DMS114 treated with DMSO at 0.1 percent for 48 hours (cell line): ENCODE data around the gene ZNF714.

Experiments
- DNase-seq: peaks from one replicate; lab custom pipeline; 2025; ENCODE audit not compliant: unreplicated experiment; lab: John Stamatoyannopoulos, UW

ZNF714 gene

DNA sequence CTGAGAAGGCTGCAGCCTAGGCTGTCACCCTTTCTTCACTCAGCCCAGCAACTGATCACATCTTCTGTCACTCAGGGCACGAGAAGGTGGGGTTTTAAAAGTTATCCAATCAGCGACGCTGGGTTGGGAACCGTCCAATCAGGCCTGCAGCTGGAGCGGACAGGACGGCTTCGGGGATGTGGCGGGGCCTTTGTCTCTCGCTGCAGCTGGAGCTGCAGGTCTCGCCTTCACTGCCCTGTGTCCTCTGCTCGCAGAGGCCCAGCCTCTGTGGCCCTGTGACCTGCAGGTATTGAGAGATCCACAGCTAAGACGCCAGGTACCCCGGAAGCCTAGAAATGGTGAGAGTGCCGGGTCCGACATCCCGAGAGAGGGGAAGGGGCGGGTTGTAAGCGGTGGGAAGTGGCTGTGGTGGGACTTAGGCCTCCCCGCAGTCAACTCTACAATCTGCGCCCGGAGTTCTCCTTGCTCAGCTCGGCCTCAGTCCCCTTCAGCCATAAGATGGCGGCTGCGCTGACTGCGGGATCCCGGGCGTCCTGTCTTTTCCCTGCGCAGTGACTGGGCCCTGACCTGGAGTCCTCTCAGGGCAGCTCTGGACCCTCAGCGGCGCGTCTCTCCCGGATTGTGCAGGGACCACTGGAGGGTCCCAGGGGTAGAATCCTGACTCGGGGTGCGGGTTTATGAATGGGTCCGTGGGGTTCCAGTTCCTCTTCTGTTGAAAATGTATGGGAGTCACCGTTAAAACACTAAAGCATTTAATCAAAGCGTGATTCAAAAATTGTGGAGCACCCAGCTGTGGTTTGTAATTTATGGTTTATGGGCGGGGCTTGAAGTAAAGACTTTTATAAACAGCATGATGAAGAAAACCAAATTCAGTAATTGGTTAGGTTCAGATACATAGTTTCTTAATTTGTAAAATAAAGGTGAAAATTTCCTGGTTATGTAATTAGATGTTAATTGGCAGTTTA, at the start of gene ZNF714:
TSS of gene ZNF714 (plus strand) at position 193 of the 965 bp plus-strand sequence. CDS start 16,066 bp downstream, outside the sequence.
- DNase-seq: peak; percentile 76

GRCh38 chr19:21045028-21045427, 37.0 kb upstream of the ZNF714 start:
- no peak for DNase-seq

- DNase-seq: no peak
Measured at GRCh38 chr19:21046489-21046888, 35.5 kb upstream of the ZNF714 start.

- no peak for DNase-seq
Measured at GRCh38 chr19:21047716-21048115, 34.3 kb upstream of the ZNF714 start.

GRCh38 chr19:21052902-21053301, 29.1 kb upstream of the ZNF714 start:
- no peak for DNase-seq

GRCh38 chr19:21065336-21065735, 16.7 kb upstream of the ZNF714 start:
- DNase-seq: no peak

DNA sequence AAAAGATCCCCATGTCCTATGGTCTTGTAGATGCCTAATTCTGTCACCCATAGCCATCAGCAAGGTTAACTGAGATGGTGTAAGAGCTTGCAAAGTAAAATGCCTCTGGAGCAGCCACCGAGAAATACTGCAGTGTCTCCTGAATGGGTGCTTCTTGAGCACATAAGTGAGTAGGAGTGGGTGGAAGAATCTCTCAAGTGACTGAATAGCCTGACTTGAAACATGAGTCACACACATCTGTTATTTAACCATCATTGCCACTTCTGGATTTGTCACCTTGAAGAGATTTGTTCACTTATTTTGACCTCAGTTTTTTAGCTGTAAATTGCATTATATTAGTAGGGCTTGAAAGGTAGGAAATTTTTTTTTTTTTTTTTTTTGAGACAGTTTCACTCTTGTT, 2.3 kb downstream of the ZNF714 start:
- DNase-seq: no peak

DNA sequence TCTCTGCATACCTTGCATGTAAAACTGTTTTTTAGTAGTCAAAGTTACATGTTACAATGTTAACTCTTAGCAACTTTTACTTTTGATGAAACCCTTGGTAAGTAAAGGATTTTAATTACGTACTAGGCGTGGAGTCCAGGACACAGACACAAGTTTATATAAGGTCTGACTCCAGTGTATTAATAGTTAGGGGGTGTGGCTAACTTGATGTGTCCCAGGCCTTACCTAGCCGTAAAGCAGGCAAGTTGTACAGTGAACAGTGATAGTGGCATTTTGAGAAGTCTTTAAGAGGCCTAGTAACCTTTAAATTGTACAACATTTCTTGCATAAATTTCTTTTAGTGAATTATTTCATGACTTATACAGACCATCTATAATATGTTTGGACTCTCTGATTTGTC, 5.9 kb downstream of the ZNF714 start:
- DNase-seq: no peak

- DNase-seq: no peak
Measured at GRCh38 chr19:21092109-21092508, 10.1 kb downstream of the ZNF714 start.

GRCh38 chr19:21094347-21095025, 12.5 kb downstream of the ZNF714 start:
- no peak for DNase-seq

- DNase-seq: no peak
Measured at GRCh38 chr19:21098291-21098690, 16.3 kb downstream of the ZNF714 start.

DNA sequence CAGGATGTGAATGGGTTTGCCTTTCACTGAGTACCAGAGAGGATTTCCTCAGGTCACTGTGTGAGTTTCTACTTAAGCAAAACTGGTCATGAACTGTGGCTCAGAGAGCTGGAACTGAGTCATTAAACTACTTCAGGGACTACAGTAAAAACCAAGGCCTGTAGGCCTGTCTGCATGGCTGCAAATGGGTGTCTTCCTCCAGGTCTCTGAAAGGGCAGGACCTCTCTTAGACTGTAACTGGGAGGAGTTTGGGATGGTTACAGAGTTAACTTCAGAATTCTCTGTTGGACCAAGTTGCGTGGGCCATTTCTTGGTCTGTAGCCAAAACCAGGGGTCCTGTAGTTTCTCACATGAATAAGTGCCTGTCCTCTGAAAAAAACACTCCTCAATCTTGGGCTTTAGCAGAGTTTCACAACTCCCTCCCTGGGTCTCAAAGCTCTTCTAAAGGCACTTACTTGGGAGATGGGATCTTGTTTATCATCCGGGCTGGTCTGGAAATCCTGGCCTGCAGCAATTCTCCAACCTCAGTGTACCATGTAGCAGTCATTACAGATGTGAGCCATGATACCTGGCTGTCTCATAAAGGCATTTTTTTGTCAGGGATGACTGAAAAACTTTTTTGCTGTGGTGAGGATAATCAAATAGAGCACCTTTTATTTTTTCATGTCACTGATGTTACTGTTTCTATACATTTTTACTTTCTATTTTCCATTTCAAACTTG, 19.7 kb downstream of the ZNF714 start:
- DNase-seq: no peak

DNA sequence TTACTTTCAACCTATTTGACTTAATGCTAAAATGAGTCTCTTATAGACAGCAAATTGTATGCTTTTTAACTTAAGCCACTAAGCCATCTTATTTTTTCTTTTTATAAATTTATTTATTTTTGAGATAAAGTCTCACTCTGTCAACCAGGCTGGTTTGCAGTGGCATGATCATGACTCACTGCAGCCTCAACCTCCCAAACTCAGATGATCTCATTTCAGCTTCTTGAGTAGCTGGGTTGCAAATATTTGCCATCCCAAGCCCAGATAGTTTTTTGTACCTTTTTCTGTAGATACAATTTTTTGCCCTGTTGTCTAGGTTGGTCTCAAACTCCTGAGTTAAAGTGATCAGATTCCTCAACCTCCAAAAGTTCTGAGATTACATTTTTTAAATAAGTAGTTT, 27.1 kb downstream of the ZNF714 start:
- no peak for DNase-seq

- DNase-seq: no peak
Measured at GRCh38 chr19:21110183-21110582, 28.2 kb downstream of the ZNF714 start.

GRCh38 chr19:21115430-21115829, 33.4 kb downstream of the ZNF714 start:
- no peak for DNase-seq

DNA sequence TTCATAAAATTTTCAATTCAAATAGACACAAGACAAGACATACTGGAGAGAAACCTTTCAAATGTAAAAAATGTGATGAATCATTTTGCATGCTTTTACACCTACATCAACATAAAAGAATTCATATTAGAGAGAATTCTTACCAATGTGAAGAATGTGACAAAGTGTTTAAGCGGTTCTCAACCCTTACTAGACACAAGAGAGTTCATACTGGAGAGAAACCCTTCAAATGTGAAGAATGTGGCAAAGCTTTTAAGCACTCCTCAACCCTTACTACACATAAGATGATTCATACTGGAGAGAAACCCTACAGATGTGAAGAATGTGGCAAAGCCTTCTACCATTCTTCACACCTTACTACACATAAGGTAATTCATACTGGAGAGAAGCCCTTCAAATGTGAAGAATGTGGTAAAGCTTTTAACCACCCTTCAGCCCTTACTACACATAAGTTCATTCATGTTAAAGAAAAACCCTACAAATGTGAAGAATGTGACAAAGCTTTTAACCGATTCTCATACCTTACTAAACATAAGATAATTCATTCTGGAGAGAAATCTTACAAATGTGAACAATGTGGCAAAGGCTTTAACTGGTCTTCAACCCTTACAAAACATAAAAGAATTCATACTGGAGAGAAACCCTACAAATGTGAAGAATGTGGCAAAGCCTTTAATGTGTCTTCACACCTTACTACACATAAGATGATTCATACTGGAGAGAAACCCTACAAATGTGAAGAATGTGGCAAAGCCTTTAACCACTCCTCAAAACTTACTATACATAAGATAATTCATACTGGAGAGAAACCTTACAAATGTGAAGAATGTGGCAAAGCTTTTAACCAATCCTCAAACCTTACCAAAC, 35.3 kb downstream of the ZNF714 start:
- DNase-seq: no peak

- no peak for DNase-seq
Measured at GRCh38 chr19:21126078-21126477, 44.1 kb downstream of the ZNF714 start.

- no peak for DNase-seq
Measured at GRCh38 chr19:21127001-21127400, 45.0 kb downstream of the ZNF714 start.

DNA sequence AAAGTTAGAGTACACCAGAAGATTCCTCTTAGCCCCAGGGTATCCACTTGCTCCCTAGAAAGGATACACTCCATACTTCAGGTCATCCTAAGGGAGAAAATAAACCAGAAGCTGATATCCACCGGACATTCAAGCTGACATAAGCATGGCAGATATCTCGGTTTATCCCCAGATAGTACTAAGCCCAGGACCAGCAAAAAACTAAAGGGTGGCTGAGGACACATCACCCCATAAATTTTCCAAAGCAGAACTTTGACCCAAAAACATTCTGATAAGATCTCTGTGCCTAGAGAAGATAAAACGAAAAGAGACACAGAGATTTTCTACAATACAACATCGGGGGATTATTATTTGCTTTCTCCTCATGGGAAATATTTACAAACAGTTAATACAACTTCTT, 45.9 kb downstream of the ZNF714 start:
- no peak for DNase-seq

DNA sequence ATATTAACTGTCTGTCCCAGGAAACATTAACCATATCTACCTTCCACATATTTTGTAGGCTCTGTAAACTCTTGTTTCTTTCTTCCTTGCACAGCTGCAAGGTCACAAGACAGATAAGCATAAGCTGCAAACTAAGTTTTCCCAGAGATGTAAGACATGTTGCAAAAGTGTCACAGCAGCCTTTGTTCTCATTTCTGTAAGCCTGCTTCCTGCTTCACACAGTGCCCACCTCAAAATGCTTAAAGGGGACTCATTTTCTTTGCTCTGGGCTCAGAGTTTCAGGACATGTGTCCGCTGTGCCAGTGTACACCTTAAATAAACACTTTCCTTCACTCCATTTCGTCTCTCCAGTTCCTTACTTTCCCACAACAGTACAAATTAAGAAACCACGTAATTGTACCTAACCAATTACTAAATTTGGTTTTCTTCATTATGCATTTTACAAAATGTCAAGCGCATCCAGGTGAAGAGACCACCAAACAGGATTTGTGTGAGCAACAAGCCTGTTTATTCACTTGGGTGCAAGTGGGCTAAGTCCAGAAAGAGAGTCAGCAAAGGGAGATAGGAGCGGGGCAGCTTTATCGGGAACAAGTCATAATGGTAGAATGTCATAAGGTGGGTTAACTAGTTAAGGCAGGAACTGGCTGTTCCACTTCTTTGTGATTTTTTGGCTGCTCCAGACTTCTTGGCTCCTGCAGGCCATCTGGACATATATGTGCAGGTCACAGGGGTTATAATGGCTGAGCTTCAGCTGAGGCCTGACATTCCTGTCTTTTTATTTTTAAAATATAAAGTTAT, 47.1 kb downstream of the ZNF714 start:
- DNase-seq: no peak
